RWPE1 (cell line): ENCODE measurements around the gene CD58.

ENCODE experiments used
- CTCF ChIA-PET: fragments of 350-600 bp; sonication (Branson Sonifier 250); formaldehyde crosslinking; extraction: SDS; loops from one replicate; lab custom pipeline; 2021; lab: Yijun Ruan, JAX
- POLR2A ChIA-PET: fragments of 400-600 bp; formaldehyde crosslinking; extraction: SDS; loops from one replicate; lab custom pipeline; 2020; ENCODE audit warnings: antibody characterized with exemption; ENCODE audit not compliant: low non-redundant PET; lab: Yijun Ruan, JAX
- DNase-seq: peaks from one replicate; pipeline ENCODE4 v3.0.0; 2012; ENCODE audit warnings: low spot score
- H3K27ac ChIP-seq: fragments of 450-650 bp; 2 replicates; pipeline ENCODE4 v1.5.1; 2017
- CTCF ChIP-seq: fragments of 450-650 bp; conservative IDR thresholded peaks from 2 replicates; pipeline ENCODE4 v1.5.1; 2017; ENCODE audit warnings: low read depth, mild to moderate bottlenecking

CD58 gene

GRCh38 chr1:116587501-116588227 is 16.8 kb upstream of the CD58 start:
- H3K27ac ChIP-seq: peak overlapping the region; percentile 78; the same call in 1 of the 2 replicates
- ChIA-PET POLR2A (interaction anchor here (0.6 kb wide), 1 partner anchor 55 kb away, joined by 3 read pairs; no protein-coding TSS in a partner anchor), CTCF (no interaction called here)
- no peak for TF ChIP-seq CTCF
- DNase-seq: no peak

- H3K27ac ChIP-seq: no peak overlapping the region
- ChIA-PET CTCF (no interaction called here), POLR2A (interaction anchor here (0.6 kb wide), 1 partner anchor 56 kb away, joined by 3 read pairs; no protein-coding TSS in a partner anchor)
- DNase-seq: no peak
- TF ChIP-seq CTCF: no peak
Measured at GRCh38 chr1:116586741-116587143, 15.9 kb upstream of the CD58 start.

GRCh38 chr1:116585886-116586285 is 15.1 kb upstream of the CD58 start:
- POLR2A ChIA-PET: no interaction called here
- no peak for DNase-seq
- H3K27ac ChIP-seq: no peak overlapping the region
- CTCF ChIA-PET: interaction anchor here (0.6 kb wide), 1 partner anchor 89 kb away, joined by 3 read pairs; no protein-coding TSS in a partner anchor
- no peak for TF ChIP-seq CTCF

- DNase-seq: no peak
- CTCF ChIA-PET: no interaction called here
- POLR2A ChIA-PET: no interaction called here
- no peak overlapping the region for H3K27ac ChIP-seq
- no peak for TF ChIP-seq CTCF
Measured at GRCh38 chr1:116581323-116581885, 10.6 kb upstream of the CD58 start.

- no peak for TF ChIP-seq CTCF
- H3K27ac ChIP-seq: no peak overlapping the region
- ChIA-PET POLR2A (no interaction called here), CTCF (no interaction called here)
- DNase-seq: no peak
Measured at GRCh38 chr1:116580446-116581322, 9.9 kb upstream of the CD58 start.

GRCh38 chr1:116579259-116579875 is 8.5 kb upstream of the CD58 start:
- H3K27ac ChIP-seq: no peak overlapping the region
- DNase-seq: no peak
- TF ChIP-seq CTCF: no peak
- ChIA-PET POLR2A (no interaction called here), CTCF (interaction anchor here (0.6 kb wide), 1 partner anchor 19 kb away, joined by 4 read pairs; no protein-coding TSS in a partner anchor)
